ENCODE measurements around the gene ADGRD1. TPM values are rescaled to one million over a fixed set of nuclear protein-coding genes. Genes with fewer than 3 reads are reported as not detected.
A peak's percentile ranks its signal among the peaks of the same experiment; 100 is the strongest.

ADGRD1 gene
- total RNA-seq, 3 donors from 2014 or later = 11.6 to 47.5 (median 18.7) TPM

DNA sequence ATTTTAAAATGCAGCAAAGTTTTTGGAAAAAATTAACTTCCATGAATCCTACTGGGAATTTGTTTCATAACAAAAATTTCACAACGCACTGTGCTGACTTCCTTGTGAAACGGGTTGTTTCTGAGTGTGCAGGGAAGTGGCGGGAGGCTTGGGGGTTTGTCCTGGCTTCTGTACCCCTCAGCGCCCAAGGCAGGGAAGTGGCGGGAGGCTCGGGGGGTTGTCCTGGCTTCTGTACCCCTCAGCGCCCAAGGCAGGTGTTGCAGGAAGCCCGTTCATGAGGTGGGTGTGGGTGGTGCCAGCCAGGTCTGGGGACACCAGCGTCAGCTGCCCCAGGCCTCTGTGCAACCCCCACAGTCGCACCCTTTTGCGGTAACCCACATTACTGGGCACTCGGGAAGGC lies 25.1 kb downstream of the ADGRD1 start:
- Histone ChIP-seq H3K27me3 (no peaks in the 10 kb centered on the region), H3K36me3 (no peaks in the 10 kb centered on the region), H3K4me3 (no peak overlapping the region), H3K27ac (peak overlapping the region in 1 of 2 donors; percentile 27), H3K9me3 (no peaks in the 10 kb centered on the region), H3K4me1 (no peaks in the 10 kb centered on the region)
- intact Hi-C loops (cut with DNase I; ENCODE audit: low total_unique reads) = no loop called here
- TF ChIP-seq, protein P1, sequence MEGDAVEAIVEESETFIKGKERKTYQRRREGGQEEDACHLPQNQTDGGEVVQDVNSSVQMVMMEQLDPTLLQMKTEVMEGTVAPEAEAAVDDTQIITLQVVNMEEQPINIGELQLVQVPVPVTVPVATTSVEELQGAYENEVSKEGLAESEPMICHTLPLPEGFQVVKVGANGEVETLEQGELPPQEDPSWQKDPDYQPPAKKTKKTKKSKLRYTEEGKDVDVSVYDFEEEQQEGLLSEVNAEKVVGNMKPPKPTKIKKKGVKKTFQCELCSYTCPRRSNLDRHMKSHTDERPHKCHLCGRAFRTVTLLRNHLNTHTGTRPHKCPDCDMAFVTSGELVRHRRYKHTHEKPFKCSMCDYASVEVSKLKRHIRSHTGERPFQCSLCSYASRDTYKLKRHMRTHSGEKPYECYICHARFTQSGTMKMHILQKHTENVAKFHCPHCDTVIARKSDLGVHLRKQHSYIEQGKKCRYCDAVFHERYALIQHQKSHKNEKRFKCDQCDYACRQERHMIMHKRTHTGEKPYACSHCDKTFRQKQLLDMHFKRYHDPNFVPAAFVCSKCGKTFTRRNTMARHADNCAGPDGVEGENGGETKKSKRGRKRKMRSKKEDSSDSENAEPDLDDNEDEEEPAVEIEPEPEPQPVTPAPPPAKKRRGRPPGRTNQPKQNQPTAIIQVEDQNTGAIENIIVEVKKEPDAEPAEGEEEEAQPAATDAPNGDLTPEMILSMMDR (IDR thresholded peaks at IDR 0.05) = no peak
- peak in 1 of 3 donors; percentile 35 for TF ChIP-seq POLR2AphosphoS5 (IDR thresholded peaks at IDR 0.05)
- no peak for DNase-seq (ENCODE audit: low spot score in 2 of 2)

DNA sequence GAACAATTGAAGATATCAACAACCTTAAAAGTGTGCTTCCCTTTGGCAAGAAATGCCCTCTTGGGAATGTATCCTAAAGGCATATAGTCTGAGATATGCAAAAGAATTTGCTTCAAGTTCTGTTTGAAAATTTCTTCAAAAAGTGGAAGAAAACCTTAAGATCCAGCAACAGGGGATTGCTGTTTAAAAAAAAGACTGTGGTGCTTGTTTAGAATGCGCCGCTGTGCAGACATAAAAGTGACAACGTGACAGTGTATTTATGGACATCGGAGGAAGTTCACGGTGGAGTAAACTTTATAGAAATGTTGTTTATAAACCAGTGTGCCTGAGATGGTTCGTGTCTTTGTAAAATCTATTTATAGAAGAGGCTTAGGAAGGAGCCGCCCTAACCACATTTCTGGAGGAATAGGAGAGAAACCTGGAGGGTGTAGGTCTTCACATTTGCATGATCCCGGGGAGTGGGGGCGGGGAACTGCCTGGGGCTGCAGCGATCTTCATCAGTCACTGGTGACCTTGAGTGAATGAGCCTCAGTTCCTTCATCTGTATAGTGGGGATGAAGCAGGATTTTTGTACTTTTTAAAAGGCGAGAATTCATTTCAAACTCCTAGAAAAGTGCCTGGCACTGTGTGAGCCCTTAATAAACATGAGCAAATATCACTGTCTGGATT lies 27.5 kb downstream of the ADGRD1 start:
- no peaks in the 10 kb centered on the region for H3K9me3 ChIP-seq
- no peak for TF ChIP-seq POLR2AphosphoS5 (IDR thresholded peaks at IDR 0.05)
- TF ChIP-seq, protein P1 (IDR thresholded peaks at IDR 0.05) = no peak
- no peak for TF ChIP-seq POLR2A (IDR thresholded peaks at IDR 0.05)
- no peaks in the 10 kb centered on the region for H3K4me1 ChIP-seq
- intact Hi-C loops (cut with DNase I; ENCODE audit: low total_unique reads) = no loop called here
- DNase-seq (ENCODE audit: low spot score in 2 of 2) = no peak
- H3K36me3 ChIP-seq = no peaks in the 10 kb centered on the region
- H3K4me3 ChIP-seq = no peak overlapping the region
- no peaks in the 10 kb centered on the region for H3K27me3 ChIP-seq
- no peak overlapping the region for H3K27ac ChIP-seq

DNA sequence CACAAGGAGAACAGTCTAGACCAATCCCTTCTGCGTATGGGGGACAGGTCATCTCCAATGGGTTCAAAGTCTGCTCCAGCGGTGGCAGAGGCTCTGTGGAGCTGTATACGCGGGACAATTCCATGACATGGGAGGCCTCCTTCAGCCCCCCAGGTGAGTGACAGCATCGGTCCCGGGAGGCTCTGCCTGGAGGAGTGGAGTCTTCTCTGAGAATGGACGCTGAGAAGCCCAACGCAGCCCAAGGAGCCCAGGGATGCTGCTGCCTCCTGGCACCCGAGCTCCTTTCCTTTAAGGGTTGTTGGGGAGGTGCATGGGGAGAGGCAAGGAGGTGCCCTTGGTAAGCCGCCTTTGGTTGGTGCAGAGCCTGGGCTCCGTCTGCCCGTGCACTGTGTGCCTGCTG lies 28.2 kb downstream of the ADGRD1 start:
- H3K9me3 ChIP-seq = no peaks in the 10 kb centered on the region
- H3K4me3 ChIP-seq = no peak overlapping the region
- TF ChIP-seq, protein P1 (IDR thresholded peaks at IDR 0.05) = no peak
- no peak for TF ChIP-seq POLR2A (IDR thresholded peaks at IDR 0.05)
- no peak for TF ChIP-seq POLR2AphosphoS5 (IDR thresholded peaks at IDR 0.05)
- no peaks in the 10 kb centered on the region for H3K36me3 ChIP-seq
- H3K27ac ChIP-seq = no peak overlapping the region
- DNase-seq (ENCODE audit: low spot score in 2 of 2) = no peak
- no peaks in the 10 kb centered on the region for H3K4me1 ChIP-seq
- H3K27me3 ChIP-seq = no peaks in the 10 kb centered on the region
- intact Hi-C loops (cut with DNase I; ENCODE audit: low total_unique reads) = no loop called here

DNA sequence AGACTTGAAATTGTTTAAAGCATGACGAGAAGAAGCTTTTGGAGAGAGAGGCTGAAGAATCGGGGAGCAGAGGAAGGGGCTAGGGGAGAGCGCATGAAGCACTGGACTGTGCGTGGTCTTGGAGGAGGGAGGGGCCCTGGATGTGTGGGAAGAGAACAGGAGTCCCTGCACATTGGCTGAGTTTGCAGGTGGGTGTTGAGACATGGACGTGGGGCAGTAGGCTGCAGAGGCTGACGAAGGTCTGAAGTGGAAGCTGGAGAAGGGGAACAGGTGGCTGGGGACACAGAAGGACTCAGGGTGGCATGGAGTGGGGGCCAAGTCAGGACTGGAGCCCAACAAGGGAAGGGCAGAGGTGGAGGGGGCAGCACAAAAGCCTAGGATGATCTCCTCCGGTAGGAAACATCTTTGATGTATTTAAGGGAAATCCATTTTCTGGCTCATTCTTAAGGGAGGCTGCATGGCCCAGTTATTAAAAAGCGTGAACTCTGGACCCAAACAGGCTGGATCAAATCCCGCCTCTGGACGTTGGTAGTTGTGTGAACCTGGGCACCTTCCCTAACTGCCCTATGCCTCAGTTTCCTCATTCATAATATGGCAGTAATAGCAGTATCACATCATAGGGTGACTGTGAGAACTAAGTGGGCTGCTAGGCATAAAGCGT lies 29.0 kb downstream of the ADGRD1 start:
- no peak for DNase-seq (ENCODE audit: low spot score in 2 of 2)
- H3K4me1 ChIP-seq = no peaks in the 10 kb centered on the region
- no peaks in the 10 kb centered on the region for H3K9me3 ChIP-seq

More for the DNA sequence above, 29.0 kb downstream of the ADGRD1 start:
- no peak overlapping the region for H3K4me3 ChIP-seq
- no peaks in the 10 kb centered on the region for H3K36me3 ChIP-seq
- H3K27me3 ChIP-seq = no peaks in the 10 kb centered on the region
- TF ChIP-seq POLR2AphosphoS5 (IDR thresholded peaks at IDR 0.05) (no peak), POLR2A (IDR thresholded peaks at IDR 0.05) (no peak)
- TF ChIP-seq, protein P1 (IDR thresholded peaks at IDR 0.05) = no peak
- no peak overlapping the region for H3K27ac ChIP-seq
- intact Hi-C loops (cut with DNase I; ENCODE audit: low total_unique reads) = no loop called here

Data from breast epithelium (tissue), 4 donors.